H4 (cell line): Measurements from ENCODE around the gene SYTL3. TPM values are rescaled to one million over a fixed set of nuclear protein-coding genes. Genes with fewer than 3 reads are reported as not detected.
A peak's percentile ranks its signal among the peaks of the same experiment; 100 is the strongest.
"Not testable (repeated sequence)": the region's sequence is repeated elsewhere in the genome, so short reads cannot be mapped to it uniquely, and the experiment has no call there.

Experiments used
- DNase-seq: peaks from one replicate; pipeline ENCODE4 v3.0.0-alpha.2; 2015; ENCODE audit warnings: low spot score
- total RNA-seq: library from RNA; depleted of rRNA; stranded (reverse); fragments of >200 nt; shearing (Covaris generic); gene quantifications from 2 replicates; pipeline ENCODE4 v1.2.3, GENCODE V29; 2014

The SYTL3 gene
- total RNA-seq, 1 experiment from 2014 or later, result 1.0 TPM

- no peak for DNase-seq
Measured at GRCh38 chr6:158638324-158638854, 11.5 kb upstream of the SYTL3 start.

- no peak for DNase-seq
Measured at GRCh38 chr6:158639056-158639455, 10.8 kb upstream of the SYTL3 start.

GRCh38 chr6:158640519-158640918 lies 9.3 kb upstream of the SYTL3 start:
- DNase-seq, result no peak

GRCh38 chr6:158642097-158642601 lies 7.7 kb upstream of the SYTL3 start:
- DNase-seq, result peak; percentile 70

- DNase-seq, result no peak
Measured at GRCh38 chr6:158643836-158644230, 6.0 kb upstream of the SYTL3 start.

GRCh38 chr6:158644231-158645063 lies 5.4 kb upstream of the SYTL3 start, which contains the start of gene DYNLT1:
Gene DYNLT1, minus strand, starts transcription at chr6:158644743. Its CDS starts 35 bp downstream, at chr6:158644708.
- DNase-seq, result peak; percentile 72

GRCh38 chr6:158645064-158646022 lies 4.5 kb upstream of the SYTL3 start:
- DNase-seq, result no peak

- DNase-seq, result no peak
Measured at GRCh38 chr6:158646023-158646910, 3.6 kb upstream of the SYTL3 start.

- DNase-seq, result no peak
Measured at GRCh38 chr6:158647501-158647900, 2.4 kb upstream of the SYTL3 start.

GRCh38 chr6:158648682-158649131 lies 1.1 kb upstream of the SYTL3 start:
- DNase-seq, result no peak

GRCh38 chr6:158651981-158652737 lies 2.3 kb downstream of the SYTL3 start:
- not testable (repeated sequence) for DNase-seq

GRCh38 chr6:158653577-158654354 lies 3.9 kb downstream of the SYTL3 start:
- DNase-seq, result no peak

GRCh38 chr6:158654498-158654897 lies 4.6 kb downstream of the SYTL3 start:
- DNase-seq, result peak; percentile 58

- DNase-seq, result no peak
Measured at GRCh38 chr6:158654960-158655489, 5.2 kb downstream of the SYTL3 start.

GRCh38 chr6:158655569-158656450 lies 6.0 kb downstream of the SYTL3 start:
- DNase-seq, result no peak

- DNase-seq, result not testable (repeated sequence)
Measured at GRCh38 chr6:158656986-158657385, 7.1 kb downstream of the SYTL3 start.

GRCh38 chr6:158660333-158660754 lies 10.5 kb downstream of the SYTL3 start:
- DNase-seq, result no peak

- no peak for DNase-seq
Measured at GRCh38 chr6:158661156-158661685, 11.4 kb downstream of the SYTL3 start.
